ENCODE data around the gene ZNF207.
"Not testable (repeated sequence)": the region's sequence is repeated elsewhere in the genome, so short reads cannot be mapped to it uniquely, and the experiment has no call there.

Gene ZNF207

DNA sequence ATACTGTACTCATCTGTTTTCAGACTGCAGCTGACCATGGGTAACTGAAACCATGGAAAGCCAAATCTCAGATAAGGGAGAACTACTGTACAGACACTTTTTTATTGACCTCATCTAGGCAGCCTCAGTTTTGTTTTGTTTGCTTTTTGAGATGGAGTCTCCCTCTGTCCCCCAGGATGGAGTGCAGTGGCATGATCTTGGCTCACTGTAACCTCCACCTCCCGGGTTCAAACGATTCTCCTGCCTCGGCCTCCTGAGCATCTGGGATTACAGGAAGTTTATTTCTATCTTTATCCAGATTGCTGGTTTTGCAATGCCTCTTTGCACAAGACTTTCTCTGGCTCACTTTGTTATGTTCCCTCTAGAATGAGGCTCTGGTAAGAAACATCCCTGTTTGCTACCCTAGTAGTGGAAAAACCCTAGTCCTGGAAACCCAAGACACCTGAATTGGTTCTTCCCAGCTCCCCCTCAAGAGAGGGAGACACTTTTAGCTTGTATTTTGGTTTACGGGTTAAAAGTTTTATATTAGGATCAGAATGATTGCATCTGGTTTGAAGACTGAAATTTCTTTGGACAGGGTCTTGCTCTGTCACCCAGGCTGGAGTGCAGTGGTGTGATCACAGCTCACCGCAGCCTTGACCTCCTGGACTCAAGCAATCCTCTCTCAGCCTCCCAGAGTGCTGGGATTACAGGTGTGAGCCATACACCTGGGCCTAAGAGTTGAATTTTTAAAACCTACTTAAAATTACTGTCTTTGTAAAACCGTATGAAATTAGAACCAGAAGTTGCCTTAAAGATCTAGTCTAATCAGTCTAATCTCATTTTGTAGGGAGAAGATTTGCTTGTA lies 38.9 kb downstream of the ZNF207 start:
- DNase-seq: no peak

DNA sequence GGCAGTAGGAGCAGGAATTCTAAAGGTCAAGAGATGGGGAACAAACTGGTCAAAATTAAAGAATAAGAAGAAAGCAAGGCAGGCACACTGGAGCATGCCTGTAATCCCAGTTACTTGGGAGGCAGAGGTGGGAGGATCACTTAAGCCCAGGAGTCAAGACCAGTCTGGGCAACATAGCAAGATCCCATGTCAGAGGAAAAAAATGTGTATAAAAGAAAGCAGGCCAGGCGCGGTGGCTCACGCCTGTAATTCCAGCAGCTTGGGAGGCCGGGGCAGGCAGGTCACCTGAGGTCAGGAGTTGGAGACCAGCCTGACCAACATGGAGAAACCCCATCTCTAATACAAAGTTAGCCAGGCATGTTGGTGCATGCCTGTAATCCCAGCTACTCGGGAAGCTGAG lies 43.9 kb downstream of the ZNF207 start:
- DNase-seq: no peak

DNA sequence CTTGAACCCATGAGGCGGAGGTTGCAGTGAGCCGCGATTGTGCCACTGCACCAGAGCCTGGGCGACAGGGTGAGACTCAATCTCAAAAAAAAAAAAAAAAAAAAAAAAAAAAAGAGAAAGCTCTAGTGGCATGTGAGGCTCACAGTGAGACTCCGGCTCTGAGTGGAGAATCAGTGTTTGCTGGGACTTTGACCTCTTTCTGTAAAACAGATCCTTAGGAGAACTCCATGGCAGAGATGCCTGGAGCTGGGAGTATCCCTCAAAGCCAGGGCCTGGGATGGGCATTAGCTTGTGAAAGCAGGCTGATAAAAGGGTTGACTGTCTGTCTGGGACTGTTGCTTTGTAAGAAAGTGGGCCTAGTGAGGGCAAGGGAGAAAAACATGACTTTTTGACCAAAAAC lies 46.4 kb downstream of the ZNF207 start:
- DNase-seq: no peak

DNA sequence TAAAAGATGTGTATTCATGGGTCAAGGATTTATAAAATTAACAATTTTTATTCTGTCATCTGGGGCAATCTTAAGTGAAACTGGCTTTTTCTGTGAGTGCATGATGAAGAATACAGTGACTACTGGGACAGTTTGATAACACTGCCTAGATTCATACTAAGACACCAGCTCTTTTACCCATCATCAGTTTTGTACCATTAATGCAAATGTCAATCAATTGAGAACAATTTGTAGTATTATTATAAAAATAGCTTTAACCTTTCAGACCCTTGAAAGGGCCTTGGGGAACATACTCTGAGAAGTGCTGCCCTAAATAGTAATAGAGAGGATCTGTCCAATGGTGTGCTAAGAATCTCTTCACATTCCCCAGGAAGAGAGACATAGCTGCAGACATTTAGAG lies 49.0 kb downstream of the ZNF207 start:
- no peak for DNase-seq

DNA sequence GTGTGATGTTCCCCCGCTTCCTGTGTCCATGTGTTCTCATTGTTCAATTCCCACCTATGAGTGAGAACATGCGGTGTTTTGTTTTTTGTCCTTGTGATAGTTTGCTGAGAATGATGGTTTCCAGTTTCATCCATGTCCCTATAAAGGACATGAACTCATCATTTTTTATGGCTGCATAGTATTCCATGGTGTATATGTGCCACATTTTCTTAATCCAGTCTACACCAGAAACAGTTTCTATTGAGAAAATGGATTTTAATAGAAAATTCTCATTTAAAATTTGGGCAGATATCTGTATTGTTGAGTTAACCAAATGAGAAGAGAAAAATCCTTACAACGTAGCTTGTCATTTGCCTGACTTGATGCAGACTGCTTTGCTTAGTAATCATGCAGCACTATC lies 60.1 kb downstream of the ZNF207 start:
- not testable (repeated sequence) for DNase-seq

DNA sequence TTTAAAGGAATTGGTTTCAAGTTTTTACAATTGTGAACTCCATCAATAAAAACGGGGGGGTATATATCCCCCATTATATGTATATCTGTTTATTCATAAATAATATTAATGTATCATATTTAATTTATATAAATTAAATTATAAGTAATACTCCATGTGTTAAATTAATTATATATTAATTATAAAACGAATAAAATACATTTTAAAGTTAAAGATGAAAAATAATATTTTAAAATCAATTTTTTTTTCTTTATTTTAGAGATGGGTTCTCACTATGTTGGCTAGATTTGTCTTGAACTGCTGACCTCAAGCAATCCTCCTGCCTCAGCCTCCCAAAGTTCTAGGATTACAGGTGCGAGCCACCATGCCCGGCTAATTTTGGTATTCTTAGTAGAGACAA lies 76.9 kb downstream of the ZNF207 start:
- DNase-seq: no peak

DNA sequence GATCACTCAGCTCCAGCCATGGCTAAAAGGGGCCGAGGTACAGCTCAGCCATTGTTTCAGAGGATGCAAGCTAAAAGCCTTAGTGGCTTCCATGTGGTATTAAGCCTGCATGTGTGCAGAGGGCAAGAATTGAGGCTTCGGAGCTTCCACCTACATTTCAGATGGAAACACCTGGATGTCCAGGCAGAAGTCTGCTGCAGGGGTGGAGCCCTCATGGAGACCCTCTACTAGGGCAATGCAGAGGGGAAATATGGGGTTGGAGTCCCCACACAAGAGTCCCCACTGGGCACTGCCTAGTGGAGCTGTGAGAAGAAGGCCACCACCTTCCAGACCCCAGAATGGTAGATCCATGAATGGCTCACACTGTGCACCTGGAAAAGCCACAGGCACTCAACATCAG lies 79.6 kb downstream of the ZNF207 start:
- DNase-seq: no peak
